ENCODE results near the gene RNF151.

RNF151 gene

GRCh38 chr16:1932050-1933028, 34.3 kb upstream of the RNF151 start:
- H2AFZ ChIP-seq, result no peak overlapping the region
- H3K9me3 ChIP-seq (ENCODE audit: control insufficient read depth, low read length), result no peaks in the 10 kb centered on the region
- no peak for TF ChIP-seq CTCF (IDR thresholded peaks at IDR 0.05)
- peaks cover 4% of the 10 kb centered on the region for H3K4me1 ChIP-seq
- H3K9ac ChIP-seq, result no peak overlapping the region
- no peaks in the 10 kb centered on the region for H3K79me2 ChIP-seq
- no peak overlapping the region for H3K4me3 ChIP-seq (ENCODE audit: low read depth, low read length)
- no peaks in the 10 kb centered on the region for H3K27me3 ChIP-seq (ENCODE audit: control insufficient read depth, insufficient read depth, low read length)
- no peak overlapping the region for H3K27ac ChIP-seq
- H3K4me2 ChIP-seq (ENCODE audit: low read length), result no peak overlapping the region
- no peaks in the 10 kb centered on the region for H3K36me3 ChIP-seq (ENCODE audit: control insufficient read depth, insufficient read depth, low read length)

GRCh38 chr16:1933097-1933661, 33.5 kb upstream of the RNF151 start:
- no peak for TF ChIP-seq CTCF (IDR thresholded peaks at IDR 0.05)

GRCh38 chr16:1936945-1937479, 29.6 kb upstream of the RNF151 start:
- H2AFZ ChIP-seq, result no peak overlapping the region
- no peak overlapping the region for H3K4me3 ChIP-seq (ENCODE audit: low read depth, low read length)
- TF ChIP-seq CTCF (IDR thresholded peaks at IDR 0.05), result no peak
- H3K79me2 ChIP-seq, result no peaks in the 10 kb centered on the region
- H3K4me2 ChIP-seq (ENCODE audit: low read length), result no peak overlapping the region
- peaks cover 3% of the 10 kb centered on the region for H3K4me1 ChIP-seq
- no peaks in the 10 kb centered on the region for H3K9me3 ChIP-seq (ENCODE audit: control insufficient read depth, low read length)
- no peaks in the 10 kb centered on the region for H3K36me3 ChIP-seq (ENCODE audit: control insufficient read depth, insufficient read depth, low read length)
- H3K27me3 ChIP-seq (ENCODE audit: control insufficient read depth, insufficient read depth, low read length), result no peaks in the 10 kb centered on the region
- no peak overlapping the region for H3K27ac ChIP-seq
- H3K9ac ChIP-seq, result no peak overlapping the region

More at GRCh38 chr16:1933097-1933661, 33.5 kb upstream of the RNF151 start:
- no peak overlapping the region for H3K4me2 ChIP-seq (ENCODE audit: low read length)
- no peaks in the 10 kb centered on the region for H3K79me2 ChIP-seq
- H3K36me3 ChIP-seq (ENCODE audit: control insufficient read depth, insufficient read depth, low read length), result no peaks in the 10 kb centered on the region
- no peak overlapping the region for H3K4me3 ChIP-seq (ENCODE audit: low read depth, low read length)
- no peaks in the 10 kb centered on the region for H3K27me3 ChIP-seq (ENCODE audit: control insufficient read depth, insufficient read depth, low read length)
- no peaks in the 10 kb centered on the region for H3K9me3 ChIP-seq (ENCODE audit: control insufficient read depth, low read length)
- no peak overlapping the region for H3K9ac ChIP-seq
- H3K27ac ChIP-seq, result no peak overlapping the region
- no peak overlapping the region for H2AFZ ChIP-seq
- peaks cover 4% of the 10 kb centered on the region for H3K4me1 ChIP-seq

- Histone ChIP-seq H3K27ac (no peak overlapping the region), H3K9me3 (ENCODE audit: control insufficient read depth, low read length) (no peaks in the 10 kb centered on the region), H3K79me2 (no peaks in the 10 kb centered on the region), H3K27me3 (ENCODE audit: control insufficient read depth, insufficient read depth, low read length) (no peaks in the 10 kb centered on the region), H3K36me3 (ENCODE audit: control insufficient read depth, insufficient read depth, low read length) (no peaks in the 10 kb centered on the region), H3K4me2 (ENCODE audit: low read length) (no peak overlapping the region), H3K4me1 (peaks cover 8% of the 10 kb centered on the region), H2AFZ (no peak overlapping the region), H3K4me3 (ENCODE audit: low read depth, low read length) (no peak overlapping the region), H3K9ac (no peak overlapping the region)
- TF ChIP-seq CTCF (IDR thresholded peaks at IDR 0.05), result no peak
Observed at GRCh38 chr16:1938316-1938715, 28.3 kb upstream of the RNF151 start.
